Measurements from ENCODE around the gene EIF3M.

Gene EIF3M

DNA sequence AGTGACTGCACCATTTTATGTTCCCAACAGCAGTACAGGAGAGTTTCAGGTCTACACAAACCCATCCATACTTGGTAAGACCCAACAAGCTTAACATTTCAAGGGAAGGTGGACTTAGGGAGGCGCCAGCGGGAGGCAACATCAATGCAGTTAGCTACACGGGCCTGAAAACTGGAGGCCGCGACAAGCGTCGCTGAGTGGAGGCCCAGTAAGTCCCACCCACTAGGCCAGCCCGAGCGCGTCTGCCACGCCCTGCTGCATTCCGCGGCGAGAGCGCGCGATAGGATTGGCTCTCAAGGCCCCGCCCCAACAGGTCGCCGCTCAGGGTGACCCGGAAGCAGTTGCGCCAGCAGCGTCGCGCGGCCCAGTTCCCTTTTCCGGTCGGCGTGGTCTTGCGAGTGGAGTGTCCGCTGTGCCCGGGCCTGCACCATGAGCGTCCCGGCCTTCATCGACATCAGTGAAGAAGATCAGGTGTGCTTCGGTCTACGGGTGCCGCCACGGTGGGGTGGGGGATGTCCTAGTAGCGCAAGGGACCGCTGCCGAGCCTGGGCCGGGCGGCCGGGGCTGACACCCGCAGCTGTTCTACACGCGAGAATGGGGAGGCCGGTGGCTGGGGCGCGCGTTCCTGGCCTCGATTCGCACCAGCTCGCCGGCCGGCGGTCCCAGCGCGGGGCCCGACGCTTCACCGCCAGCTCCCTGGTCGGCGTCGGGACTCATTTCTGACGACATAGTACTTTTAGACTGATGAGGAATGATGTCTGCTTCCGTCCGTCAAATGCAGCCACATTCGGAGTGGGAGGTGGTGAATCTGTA, at the start of gene EIF3M:
Gene EIF3M (plus strand): TSS at position 373 of the 813 bp plus-strand sequence. CDS start 57 bp downstream, at position 430.
- Mint-ChIP-seq H3K36me3 (ENCODE audit: low read depth) (peaks cover 35% of the 10 kb centered on the region), H3K27ac (peak within 1 kb of the TSS; percentile 96), H3K9me3 (no peaks in the 10 kb centered on the region), H3K4me1 (ENCODE audit: low read depth) (peaks cover 33% of the 10 kb centered on the region), H3K4me3 (peak within 1 kb of the TSS; percentile 96), H3K27me3 (ENCODE audit: low read depth) (no peaks in the 10 kb centered on the region)
- peak; percentile 95 for DNase-seq (ENCODE audit: low spot score)

DNA sequence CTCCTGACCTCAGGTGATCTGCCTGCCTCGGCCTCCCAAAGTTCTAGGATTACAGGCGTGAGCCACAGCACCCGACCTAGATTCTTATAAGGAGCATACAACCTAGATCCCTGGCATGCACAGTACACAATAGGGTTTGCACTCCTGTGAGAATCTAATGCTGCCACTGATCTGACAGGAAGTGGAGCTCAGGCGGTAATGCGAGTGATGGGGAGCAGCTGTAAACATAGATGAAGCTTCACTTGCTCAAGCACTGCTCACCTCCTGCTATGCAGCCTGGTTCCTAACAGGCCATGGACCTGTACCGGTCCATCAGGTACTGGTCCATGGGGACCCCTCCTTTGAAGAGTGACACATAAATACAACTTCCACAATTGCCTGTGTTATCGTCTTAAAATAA, 44.8 kb upstream of the EIF3M start:
- H3K9me3 Mint-ChIP-seq, result no peaks in the 10 kb centered on the region
- no peak for DNase-seq (ENCODE audit: low spot score)
- no peaks in the 10 kb centered on the region for H3K36me3 Mint-ChIP-seq (ENCODE audit: low read depth)
- H3K4me3 Mint-ChIP-seq, result no peak overlapping the region
- H3K27me3 Mint-ChIP-seq (ENCODE audit: low read depth), result peaks cover 3% of the 10 kb centered on the region
- no peaks in the 10 kb centered on the region for H3K4me1 Mint-ChIP-seq (ENCODE audit: low read depth)
- H3K27ac Mint-ChIP-seq, result no peak overlapping the region

DNA sequence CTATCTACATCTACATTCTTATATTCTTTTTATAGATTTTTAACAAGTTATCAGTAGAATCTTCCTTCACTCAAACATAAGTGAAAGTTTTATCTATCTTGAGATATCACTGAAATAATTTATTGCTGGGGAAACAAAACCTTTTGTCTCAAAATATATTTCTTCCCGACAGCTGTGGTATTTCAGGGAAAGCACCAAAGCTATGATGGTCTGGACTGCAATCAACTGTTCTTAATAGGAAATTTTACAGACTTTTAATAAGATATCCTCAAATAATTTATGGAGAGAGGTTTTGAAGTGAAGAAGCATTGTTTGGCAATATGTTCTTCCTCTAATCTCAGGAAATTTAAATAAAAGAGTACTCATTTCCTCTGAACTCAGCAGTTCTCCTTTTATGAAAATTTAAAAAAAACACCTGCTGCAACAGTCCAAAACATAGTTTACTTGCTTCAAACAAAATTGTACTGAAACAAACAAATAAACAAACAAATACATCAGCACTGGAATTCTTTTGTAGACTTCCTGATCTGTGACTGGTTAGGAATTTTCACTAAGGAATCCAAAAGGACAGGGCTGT, 33.9 kb upstream of the EIF3M start:
- no peak for DNase-seq (ENCODE audit: low spot score)
- peaks cover 12% of the 10 kb centered on the region for H3K27me3 Mint-ChIP-seq (ENCODE audit: low read depth)
- no peaks in the 10 kb centered on the region for H3K4me1 Mint-ChIP-seq (ENCODE audit: low read depth)
- no peaks in the 10 kb centered on the region for H3K36me3 Mint-ChIP-seq (ENCODE audit: low read depth)
- no peak overlapping the region for H3K4me3 Mint-ChIP-seq
- no peaks in the 10 kb centered on the region for H3K9me3 Mint-ChIP-seq
- no peak overlapping the region for H3K27ac Mint-ChIP-seq

DNA sequence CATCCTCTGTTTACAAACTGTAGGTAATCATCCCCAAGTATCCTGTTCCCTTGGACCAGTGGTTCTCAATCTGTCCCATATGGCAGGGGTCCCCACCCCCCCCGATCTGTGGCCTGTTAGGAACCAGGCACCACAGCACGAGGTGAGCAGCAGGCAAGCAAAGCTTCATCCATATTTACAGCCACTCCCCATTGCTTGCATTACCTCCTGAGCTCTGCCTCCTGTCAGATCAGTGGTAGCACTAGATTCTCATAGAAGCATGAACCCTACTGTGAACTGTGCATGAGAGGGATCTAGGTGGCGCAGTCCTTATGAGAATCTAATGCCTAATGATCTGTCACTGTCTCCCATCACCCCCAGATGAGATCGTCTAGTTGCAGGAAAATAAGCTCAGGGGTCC, 33.4 kb upstream of the EIF3M start:
- H3K9me3 Mint-ChIP-seq, result no peaks in the 10 kb centered on the region
- peaks cover 12% of the 10 kb centered on the region for H3K27me3 Mint-ChIP-seq (ENCODE audit: low read depth)
- H3K4me3 Mint-ChIP-seq, result no peak overlapping the region
- no peak for DNase-seq (ENCODE audit: low spot score)
- no peaks in the 10 kb centered on the region for H3K4me1 Mint-ChIP-seq (ENCODE audit: low read depth)
- no peaks in the 10 kb centered on the region for H3K36me3 Mint-ChIP-seq (ENCODE audit: low read depth)
- H3K27ac Mint-ChIP-seq, result no peak overlapping the region

DNA sequence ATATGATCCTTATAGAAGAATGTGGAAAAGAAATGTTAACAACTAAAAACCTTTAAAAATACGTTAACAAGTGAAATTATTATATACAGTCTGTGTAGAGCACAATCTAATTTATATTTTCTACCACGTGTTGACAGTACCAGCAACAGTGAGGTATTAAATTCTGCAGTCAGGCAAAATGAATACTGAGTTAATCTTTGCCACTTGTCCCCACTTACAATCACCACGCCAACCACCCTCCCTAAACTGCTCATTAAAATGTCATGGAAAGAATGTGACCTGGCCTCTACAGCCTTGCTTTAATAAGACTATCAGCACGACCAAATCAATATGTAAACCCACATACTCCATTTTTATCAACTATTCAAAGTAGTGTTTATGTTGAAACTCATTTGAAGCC, 28.5 kb upstream of the EIF3M start:
- Mint-ChIP-seq H3K27ac (no peak overlapping the region), H3K27me3 (ENCODE audit: low read depth) (peaks cover 10% of the 10 kb centered on the region), H3K4me3 (no peak overlapping the region), H3K4me1 (ENCODE audit: low read depth) (no peaks in the 10 kb centered on the region), H3K9me3 (no peaks in the 10 kb centered on the region), H3K36me3 (ENCODE audit: low read depth) (no peaks in the 10 kb centered on the region)
- no peak for DNase-seq (ENCODE audit: low spot score)

DNA sequence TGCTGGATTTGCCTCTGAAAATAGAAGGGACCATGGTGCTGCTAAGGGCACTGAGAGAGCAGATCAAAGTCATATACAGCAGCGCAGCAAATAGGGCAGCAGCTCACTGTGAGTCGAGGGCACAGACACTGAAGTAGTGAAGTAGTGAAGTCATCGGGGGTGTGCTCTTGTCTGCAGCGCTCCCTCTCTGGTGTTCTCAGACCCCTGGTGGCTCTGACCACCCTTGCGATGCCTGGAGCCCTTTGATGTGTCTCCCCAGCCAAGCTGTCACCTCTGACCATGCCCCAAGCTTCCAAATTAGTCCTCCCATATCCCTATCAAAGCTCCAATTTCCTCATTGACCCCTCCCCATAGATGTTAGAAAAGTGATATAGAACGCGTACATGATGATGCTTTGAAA, 27.7 kb upstream of the EIF3M start:
- no peak for DNase-seq (ENCODE audit: low spot score)
- Mint-ChIP-seq H3K9me3 (no peaks in the 10 kb centered on the region), H3K4me1 (ENCODE audit: low read depth) (no peaks in the 10 kb centered on the region), H3K27me3 (ENCODE audit: low read depth) (peaks cover 7% of the 10 kb centered on the region), H3K4me3 (no peak overlapping the region), H3K36me3 (ENCODE audit: low read depth) (no peaks in the 10 kb centered on the region), H3K27ac (no peak overlapping the region)

DNA sequence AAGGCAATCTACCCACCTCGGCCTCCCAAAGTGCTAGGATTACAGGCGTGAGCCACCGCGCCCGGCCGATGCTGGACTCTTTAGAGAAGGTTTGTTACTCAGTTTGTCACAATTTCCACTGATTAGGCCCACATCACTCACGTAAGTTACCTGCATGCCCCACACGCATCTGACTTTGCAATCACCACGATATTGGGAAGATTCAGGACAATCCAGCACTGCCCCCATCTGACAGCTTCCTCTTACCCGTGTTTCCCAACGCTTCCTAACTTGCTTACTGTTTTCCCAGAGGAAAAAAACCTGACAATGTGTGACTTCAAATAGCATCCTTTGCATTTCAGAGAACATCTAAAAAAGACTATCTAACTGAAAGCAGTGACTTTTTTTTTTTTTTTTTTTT, 21.8 kb upstream of the EIF3M start:
- H3K4me1 Mint-ChIP-seq (ENCODE audit: low read depth), result peaks cover 4% of the 10 kb centered on the region
- H3K9me3 Mint-ChIP-seq, result no peaks in the 10 kb centered on the region
- DNase-seq (ENCODE audit: low spot score), result no peak
- H3K36me3 Mint-ChIP-seq (ENCODE audit: low read depth), result no peaks in the 10 kb centered on the region
- H3K4me3 Mint-ChIP-seq, result no peak overlapping the region
- H3K27me3 Mint-ChIP-seq (ENCODE audit: low read depth), result no peaks in the 10 kb centered on the region
- no peak overlapping the region for H3K27ac Mint-ChIP-seq

DNA sequence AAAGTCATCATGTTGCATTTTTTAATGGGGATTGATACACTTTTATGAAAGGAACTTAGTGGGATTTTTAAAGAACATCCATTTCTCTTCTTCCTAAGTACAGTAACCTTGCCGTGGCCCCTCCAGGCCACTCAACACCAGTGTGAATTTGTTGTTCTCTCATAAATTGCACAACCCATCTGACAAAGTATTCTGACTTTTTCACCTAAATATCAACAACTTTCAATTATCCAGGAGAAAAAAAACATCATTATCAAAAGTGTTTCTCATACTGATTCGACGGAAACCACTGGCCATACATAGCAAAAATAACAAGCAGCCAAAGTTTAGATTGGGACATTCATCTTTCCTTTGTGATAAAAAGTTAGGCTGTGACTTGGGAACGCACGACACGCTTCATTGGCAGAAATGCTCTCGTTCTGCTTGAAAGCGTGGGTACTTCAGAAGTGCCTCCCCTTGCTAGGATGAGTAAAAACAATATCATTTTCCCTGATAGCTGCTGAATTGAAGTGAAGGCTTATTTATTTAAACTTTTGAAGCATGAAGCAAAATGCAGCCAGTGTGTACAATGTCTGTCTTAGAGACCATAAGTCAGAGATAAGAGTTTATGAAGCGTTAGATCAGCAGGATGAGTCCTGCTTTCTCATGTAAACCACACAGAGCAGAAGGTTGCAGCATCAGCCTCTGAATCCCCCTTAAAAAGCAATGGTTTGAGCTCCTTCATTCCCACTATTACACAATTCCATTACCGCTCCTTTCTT, 20.6 kb upstream of the EIF3M start:
- no peak overlapping the region for H3K27ac Mint-ChIP-seq
- H3K27me3 Mint-ChIP-seq (ENCODE audit: low read depth), result no peaks in the 10 kb centered on the region
- no peaks in the 10 kb centered on the region for H3K9me3 Mint-ChIP-seq
- H3K36me3 Mint-ChIP-seq (ENCODE audit: low read depth), result no peaks in the 10 kb centered on the region
- no peak overlapping the region for H3K4me3 Mint-ChIP-seq
- DNase-seq (ENCODE audit: low spot score), result no peak
- H3K4me1 Mint-ChIP-seq (ENCODE audit: low read depth), result peaks cover 8% of the 10 kb centered on the region

DNA sequence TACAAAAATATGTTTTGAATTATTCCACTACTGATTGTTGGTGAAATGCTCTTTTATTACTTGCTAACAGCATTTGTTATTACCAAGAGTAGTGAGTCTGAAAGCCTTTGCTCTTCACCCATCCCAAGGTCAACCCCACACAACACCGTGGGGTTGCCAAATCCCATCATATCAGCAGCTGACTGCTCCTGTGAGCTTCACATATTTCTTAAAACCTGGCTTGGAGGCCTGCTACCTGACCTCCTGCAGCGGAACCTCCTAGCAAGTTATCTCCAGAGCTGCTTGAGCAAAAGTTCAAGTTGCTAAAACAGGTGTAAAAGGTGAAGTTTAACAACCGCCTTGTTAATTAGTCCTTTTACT, 20.1 kb upstream of the EIF3M start:
- DNase-seq (ENCODE audit: low spot score), result no peak
- Mint-ChIP-seq H3K27ac (no peak overlapping the region), H3K9me3 (no peaks in the 10 kb centered on the region), H3K36me3 (ENCODE audit: low read depth) (no peaks in the 10 kb centered on the region), H3K27me3 (ENCODE audit: low read depth) (no peaks in the 10 kb centered on the region), H3K4me3 (no peak overlapping the region), H3K4me1 (ENCODE audit: low read depth) (peaks cover 8% of the 10 kb centered on the region)

DNA sequence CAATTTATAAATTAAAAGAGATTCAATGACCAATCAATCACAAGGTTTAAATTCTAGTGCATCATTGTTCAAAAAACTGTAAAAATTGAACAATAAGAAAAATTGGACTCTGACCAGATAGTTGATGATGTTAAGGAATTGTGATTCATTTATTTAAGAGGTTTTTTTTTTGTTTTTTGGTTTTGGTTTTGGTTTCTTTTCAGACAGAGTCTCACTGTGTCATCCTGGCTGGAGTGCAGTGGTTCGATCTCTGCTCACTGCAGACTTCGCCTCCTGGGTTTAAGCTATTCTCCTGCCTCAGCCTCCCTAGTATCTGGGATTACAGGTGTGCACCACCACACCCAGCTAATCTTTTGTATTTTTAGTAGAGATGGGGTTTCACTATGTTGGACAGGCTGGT, 17.1 kb upstream of the EIF3M start:
- DNase-seq (ENCODE audit: low spot score), result no peak
- Mint-ChIP-seq H3K27ac (no peak overlapping the region), H3K4me1 (ENCODE audit: low read depth) (peaks cover 8% of the 10 kb centered on the region), H3K9me3 (no peaks in the 10 kb centered on the region), H3K27me3 (ENCODE audit: low read depth) (peaks cover 7% of the 10 kb centered on the region), H3K36me3 (ENCODE audit: low read depth) (no peaks in the 10 kb centered on the region), H3K4me3 (no peak overlapping the region)

DNA sequence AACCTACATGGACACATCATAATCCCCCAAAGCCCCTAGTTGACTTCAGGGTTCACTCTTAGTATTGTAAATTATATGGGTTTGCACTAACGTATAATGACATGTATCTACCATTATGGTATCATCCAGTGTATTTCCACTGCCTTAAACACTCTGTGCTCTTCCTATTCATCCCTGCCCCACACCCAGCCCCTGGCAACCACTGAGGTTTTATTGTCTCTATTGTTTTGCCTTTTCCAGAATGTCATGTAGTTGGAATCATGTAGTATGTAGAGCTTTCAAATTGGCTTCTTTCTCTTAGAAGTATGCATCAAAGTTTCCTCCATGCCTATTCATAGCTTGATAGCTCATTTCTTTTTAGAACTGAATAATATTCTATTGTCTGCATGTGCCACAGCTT, 16.5 kb upstream of the EIF3M start:
- Mint-ChIP-seq H3K9me3 (no peaks in the 10 kb centered on the region), H3K4me1 (ENCODE audit: low read depth) (peaks cover 8% of the 10 kb centered on the region), H3K27ac (no peak overlapping the region), H3K4me3 (no peak overlapping the region), H3K27me3 (ENCODE audit: low read depth) (peaks cover 7% of the 10 kb centered on the region), H3K36me3 (ENCODE audit: low read depth) (no peaks in the 10 kb centered on the region)
- DNase-seq (ENCODE audit: low spot score), result no peak

DNA sequence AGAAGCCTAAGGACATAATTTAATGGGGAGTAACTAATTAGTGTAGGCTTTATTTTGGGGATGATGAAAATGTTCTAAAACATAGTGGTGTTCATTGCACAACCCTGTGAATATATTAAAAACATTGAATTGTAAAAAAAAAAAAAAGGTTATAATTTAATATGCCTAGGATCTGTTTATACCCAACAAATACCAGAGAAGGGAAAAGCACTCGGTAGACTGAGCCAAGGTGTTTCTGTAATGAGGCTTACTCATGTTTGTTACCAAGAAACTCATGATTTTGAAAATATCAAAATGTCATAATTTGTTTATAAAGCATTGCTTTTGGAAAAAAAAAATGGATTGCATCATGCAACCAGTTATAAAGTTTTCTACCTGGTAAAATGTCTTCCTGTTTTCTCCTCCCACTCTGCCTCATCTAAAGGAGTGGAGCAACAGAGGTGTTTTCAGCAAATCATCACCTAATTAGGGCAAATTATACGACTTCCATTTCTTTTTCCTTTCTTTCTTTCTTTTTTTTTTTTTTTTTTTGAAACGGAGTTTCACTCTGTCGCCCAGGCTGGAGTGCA, 14.2 kb upstream of the EIF3M start:
- DNase-seq (ENCODE audit: low spot score), result no peak
- H3K27me3 Mint-ChIP-seq (ENCODE audit: low read depth), result peaks cover 7% of the 10 kb centered on the region

DNA sequence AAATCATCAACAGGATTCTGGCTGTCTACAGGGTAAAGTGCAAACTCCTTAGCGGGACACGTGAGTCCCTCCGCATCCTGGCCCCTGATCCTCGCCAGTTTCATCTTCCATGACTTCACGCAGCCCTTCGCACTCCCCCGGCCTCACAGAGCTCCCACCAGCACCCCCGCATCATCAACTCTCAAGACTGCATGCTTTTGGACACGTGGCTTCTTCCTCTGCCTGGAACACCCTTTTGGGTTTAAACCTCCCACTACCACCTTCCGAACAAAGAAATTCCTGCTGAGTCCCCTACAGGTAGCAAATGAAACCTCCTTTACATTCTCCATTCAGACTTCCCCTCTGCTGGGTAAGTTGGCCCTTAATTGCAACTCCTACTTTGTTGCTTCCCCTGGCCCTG, 12.6 kb upstream of the EIF3M start:
- Mint-ChIP-seq H3K4me1 (ENCODE audit: low read depth) (peaks cover 8% of the 10 kb centered on the region), H3K27ac (no peak overlapping the region)

More for the DNA sequence above, 14.2 kb upstream of the EIF3M start:
- Mint-ChIP-seq H3K27ac (no peak overlapping the region), H3K36me3 (ENCODE audit: low read depth) (no peaks in the 10 kb centered on the region), H3K9me3 (no peaks in the 10 kb centered on the region), H3K4me1 (ENCODE audit: low read depth) (peaks cover 8% of the 10 kb centered on the region), H3K4me3 (no peak overlapping the region)

DNA sequence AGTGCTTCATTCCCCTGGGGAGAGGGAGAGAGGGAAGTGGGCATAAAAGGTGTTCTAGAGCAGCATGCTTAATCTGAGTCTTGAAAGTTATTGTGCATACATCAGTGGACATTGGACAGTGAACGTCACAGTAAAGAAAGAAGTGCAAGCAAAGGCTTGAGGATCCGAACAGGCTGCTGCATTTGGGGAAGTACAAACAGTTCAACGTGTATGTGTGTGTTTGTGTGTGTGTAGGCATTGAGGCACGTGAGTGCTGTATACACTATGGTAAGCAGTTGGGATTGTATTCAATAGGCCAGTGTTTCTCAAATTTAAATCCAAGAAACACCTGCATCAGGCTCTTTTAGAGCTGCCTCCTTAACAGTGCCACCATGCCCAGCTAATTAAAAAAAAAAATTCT, 10.4 kb upstream of the EIF3M start:
- Mint-ChIP-seq H3K9me3 (no peaks in the 10 kb centered on the region), H3K4me1 (ENCODE audit: low read depth) (no peaks in the 10 kb centered on the region), H3K27me3 (ENCODE audit: low read depth) (peaks cover 8% of the 10 kb centered on the region), H3K27ac (no peak overlapping the region), H3K4me3 (no peak overlapping the region), H3K36me3 (ENCODE audit: low read depth) (no peaks in the 10 kb centered on the region)
- DNase-seq (ENCODE audit: low spot score), result no peak

More for the DNA sequence above, 12.6 kb upstream of the EIF3M start:
- no peaks in the 10 kb centered on the region for H3K9me3 Mint-ChIP-seq
- H3K4me3 Mint-ChIP-seq, result no peak overlapping the region
- peaks cover 7% of the 10 kb centered on the region for H3K27me3 Mint-ChIP-seq (ENCODE audit: low read depth)
- no peaks in the 10 kb centered on the region for H3K36me3 Mint-ChIP-seq (ENCODE audit: low read depth)
- no peak for DNase-seq (ENCODE audit: low spot score)
